Type B pancreatic cell (in vitro differentiated cells): ENCODE results near the gene ZMYM3. TPM values are rescaled to one million over a fixed set of nuclear protein-coding genes. Genes with fewer than 3 reads are reported as not detected.

Experiments used
- DNase-seq: peaks from one replicate; pipeline ENCODE4 v3.0.0; 2021; ENCODE audit warnings: mixed read lengths; ENCODE audit not compliant: unreplicated experiment; ENCODE audit errors: extremely low spot score
- H3K27ac Mint-ChIP-seq: 2 replicates; pipeline ENCODE4 v1.8.0; 2021; ENCODE audit warnings: mild to moderate bottlenecking, mixed read lengths
- H3K27me3 Mint-ChIP-seq: 2 replicates; pipeline ENCODE4 v1.8.0; 2021; ENCODE audit warnings: mixed read lengths
- H3K36me3 Mint-ChIP-seq: 2 replicates; pipeline ENCODE4 v1.8.0; 2021; ENCODE audit warnings: mixed read lengths
- H3K4me1 Mint-ChIP-seq: one replicate; pipeline ENCODE4 v1.8.0; 2021; ENCODE audit warnings: mixed read lengths; ENCODE audit not compliant: unreplicated experiment
- H3K4me3 Mint-ChIP-seq: 2 replicates; pipeline ENCODE4 v1.8.0; 2021; ENCODE audit warnings: mild to moderate bottlenecking, mixed read lengths
- H3K9me3 Mint-ChIP-seq: 2 replicates; pipeline ENCODE4 v1.8.0; 2021; ENCODE audit warnings: mixed read lengths
- CTCF ChIP-seq: fragments of 200-600 bp; sonication (generic); conservative IDR thresholded peaks from 2 replicates; pipeline ENCODE4 v1.5.0; 2021; ENCODE audit warnings: antibody characterized with exemption, mild to moderate bottlenecking
- total RNA-seq: library from RNA; stranded (reverse); gene quantifications from 2 replicates; pipeline ENCODE4 v1.2.1, GENCODE V29; 2021; ENCODE audit warnings: low replicate concordance

Gene ZMYM3
- total RNA-seq, 1 donor from 2014 or later, result 67.8 TPM

- no peak for DNase-seq
- H3K27ac Mint-ChIP-seq, result peak overlapping the region; percentile 11
- peak overlapping the region; percentile 71 for H3K4me3 Mint-ChIP-seq
Observed at GRCh38 chrX:71214604-71215337, 39.2 kb downstream of the ZMYM3 start.

DNA sequence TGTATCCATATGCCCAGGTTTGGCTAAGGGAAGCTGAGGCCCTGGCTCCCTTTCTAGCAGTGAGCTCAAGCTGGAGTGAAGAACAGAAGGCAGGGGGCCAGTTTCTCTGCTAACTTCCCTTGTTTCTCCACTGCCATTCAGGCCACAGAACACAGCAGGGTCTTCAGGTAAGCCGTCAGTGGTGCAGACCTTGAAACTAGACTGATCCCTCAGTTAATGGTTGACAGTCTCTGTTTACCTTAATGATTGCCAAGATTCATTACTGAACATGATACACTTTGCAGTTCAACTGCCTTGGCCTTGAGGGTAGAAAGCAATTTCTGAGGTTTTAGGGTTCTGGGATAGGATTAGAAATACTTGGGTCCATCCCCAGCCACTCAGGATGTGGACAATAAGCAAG, 39.8 kb downstream of the ZMYM3 start:
- no peak for TF ChIP-seq CTCF
- H3K27me3 Mint-ChIP-seq, result no peaks in the 10 kb centered on the region
- H3K36me3 Mint-ChIP-seq, result no peaks in the 10 kb centered on the region
- H3K4me1 Mint-ChIP-seq, result peaks cover 3% of the 10 kb centered on the region
- DNase-seq, result no peak
- no peaks in the 10 kb centered on the region for H3K9me3 Mint-ChIP-seq
- no peak overlapping the region for H3K27ac Mint-ChIP-seq
- no peak overlapping the region for H3K4me3 Mint-ChIP-seq

More at GRCh38 chrX:71214604-71215337, 39.2 kb downstream of the ZMYM3 start:
- no peaks in the 10 kb centered on the region for H3K9me3 Mint-ChIP-seq
- H3K36me3 Mint-ChIP-seq, result no peaks in the 10 kb centered on the region
- peaks cover 3% of the 10 kb centered on the region for H3K4me1 Mint-ChIP-seq
- H3K27me3 Mint-ChIP-seq, result no peaks in the 10 kb centered on the region
- TF ChIP-seq CTCF, result no peak

DNA sequence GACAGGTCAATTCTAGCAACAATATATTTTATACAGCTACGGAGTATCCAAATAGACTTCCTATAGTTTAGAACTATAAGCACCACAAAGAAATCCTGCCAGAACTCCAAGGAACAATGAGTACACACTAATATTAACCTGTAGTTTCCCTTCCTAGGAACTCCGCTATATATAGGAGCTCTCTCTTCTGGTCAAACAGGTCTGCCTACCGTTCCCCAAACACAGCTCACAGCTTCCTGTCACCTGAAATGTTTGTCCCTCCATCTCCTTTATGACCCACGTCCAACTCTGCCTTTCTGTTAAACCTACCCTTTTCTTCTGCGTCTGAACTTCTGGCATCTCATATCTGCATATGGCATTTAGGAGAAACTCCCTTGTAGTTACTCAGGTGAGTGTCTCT, 41.4 kb downstream of the ZMYM3 start:
- DNase-seq, result no peak
- no peak overlapping the region for H3K27ac Mint-ChIP-seq
- peaks cover 3% of the 10 kb centered on the region for H3K4me1 Mint-ChIP-seq

GRCh38 chrX:71210816-71211215, 43.1 kb downstream of the ZMYM3 start:
- no peak for DNase-seq
- no peak overlapping the region for H3K27ac Mint-ChIP-seq
- no peaks in the 10 kb centered on the region for H3K27me3 Mint-ChIP-seq
- TF ChIP-seq CTCF, result no peak
- no peaks in the 10 kb centered on the region for H3K36me3 Mint-ChIP-seq
- H3K4me1 Mint-ChIP-seq, result peaks cover 3% of the 10 kb centered on the region
- H3K4me3 Mint-ChIP-seq, result no peak overlapping the region
- H3K9me3 Mint-ChIP-seq, result no peaks in the 10 kb centered on the region

More for the DNA sequence above, 41.4 kb downstream of the ZMYM3 start:
- Mint-ChIP-seq H3K4me3 (no peak overlapping the region), H3K9me3 (no peaks in the 10 kb centered on the region), H3K36me3 (no peaks in the 10 kb centered on the region), H3K27me3 (no peaks in the 10 kb centered on the region)
- TF ChIP-seq CTCF, result no peak

- no peaks in the 10 kb centered on the region for H3K36me3 Mint-ChIP-seq
- no peaks in the 10 kb centered on the region for H3K9me3 Mint-ChIP-seq
- H3K27me3 Mint-ChIP-seq, result no peaks in the 10 kb centered on the region
- no peak for DNase-seq
- no peak overlapping the region for H3K27ac Mint-ChIP-seq
- H3K4me1 Mint-ChIP-seq, result no peaks in the 10 kb centered on the region
- TF ChIP-seq CTCF, result no peak
- H3K4me3 Mint-ChIP-seq, result no peak overlapping the region
Observed at GRCh38 chrX:71199252-71200008, 54.5 kb downstream of the ZMYM3 start.
